ENCODE results near the gene CFAP206. TPM values are rescaled to one million over a fixed set of nuclear protein-coding genes. Genes with fewer than 3 reads are reported as not detected.

Gene CFAP206
- total RNA-seq, 1 donor from 2014 or later: not detected

- H3K36me3 ChIP-seq: no peaks in the 10 kb centered on the region
- no peak for DNase-seq (ENCODE audit: extremely low spot score in 2 of 2)
- H3K27me3 ChIP-seq: no peaks in the 10 kb centered on the region
- intact Hi-C loops (cut with DNase I): no loop called here
- peak overlapping the region; percentile 88 to 92 for H3K4me3 ChIP-seq
- H3K9me3 ChIP-seq: no peaks in the 10 kb centered on the region
- peaks cover 13% of the 10 kb centered on the region for H3K4me1 ChIP-seq
- H3K27ac ChIP-seq: peak overlapping the region; percentile 92
- TF ChIP-seq POLR2AphosphoS5 (IDR thresholded peaks at IDR 0.05; ENCODE audit: insufficient read depth in 1 of 2, low read depth in 1 of 2) (no peak), POLR2A (IDR thresholded peaks at IDR 0.05) (no peak), CTCF (IDR thresholded peaks at IDR 0.05) (no peak)
Measured at GRCh38 chr6:87473419-87473903, 65.7 kb downstream of the CFAP206 start.

GRCh38 chr6:87481931-87482330 lies 74.2 kb downstream of the CFAP206 start:
- DNase-seq (ENCODE audit: extremely low spot score in 2 of 2): no peak
- TF ChIP-seq CTCF (IDR thresholded peaks at IDR 0.05) (no peak), POLR2AphosphoS5 (IDR thresholded peaks at IDR 0.05; ENCODE audit: insufficient read depth in 1 of 2, low read depth in 1 of 2) (no peak), POLR2A (IDR thresholded peaks at IDR 0.05) (no peak)
- intact Hi-C loops (cut with DNase I): no loop called here

GRCh38 chr6:87482366-87482765 lies 74.6 kb downstream of the CFAP206 start:
- Histone ChIP-seq H3K27me3 (no peaks in the 10 kb centered on the region), H3K36me3 (no peaks in the 10 kb centered on the region), H3K4me1 (no peaks in the 10 kb centered on the region), H3K27ac (no peak overlapping the region), H3K4me3 (no peak overlapping the region), H3K9me3 (no peaks in the 10 kb centered on the region)
- TF ChIP-seq POLR2AphosphoS5 (IDR thresholded peaks at IDR 0.05; ENCODE audit: insufficient read depth in 1 of 2, low read depth in 1 of 2): no peak
- TF ChIP-seq POLR2A (IDR thresholded peaks at IDR 0.05): no peak
- no peak for DNase-seq (ENCODE audit: extremely low spot score in 2 of 2)
- intact Hi-C loops (cut with DNase I): no loop called here

More at GRCh38 chr6:87481931-87482330, 74.2 kb downstream of the CFAP206 start:
- Histone ChIP-seq H3K4me1 (no peaks in the 10 kb centered on the region), H3K27ac (no peak overlapping the region), H3K27me3 (no peaks in the 10 kb centered on the region), H3K9me3 (no peaks in the 10 kb centered on the region), H3K4me3 (no peak overlapping the region), H3K36me3 (no peaks in the 10 kb centered on the region)

- H3K36me3 ChIP-seq: no peaks in the 10 kb centered on the region
- no peak overlapping the region for H3K27ac ChIP-seq
- TF ChIP-seq POLR2A (IDR thresholded peaks at IDR 0.05): no peak
- no peak for TF ChIP-seq POLR2AphosphoS5 (IDR thresholded peaks at IDR 0.05; ENCODE audit: insufficient read depth in 1 of 2, low read depth in 1 of 2)
- TF ChIP-seq CTCF (IDR thresholded peaks at IDR 0.05): no peak
- intact Hi-C loops (cut with DNase I): no loop called here
- no peak overlapping the region for H3K4me3 ChIP-seq
- no peaks in the 10 kb centered on the region for H3K9me3 ChIP-seq
- no peaks in the 10 kb centered on the region for H3K27me3 ChIP-seq
- no peak for DNase-seq (ENCODE audit: extremely low spot score in 2 of 2)
- no peaks in the 10 kb centered on the region for H3K4me1 ChIP-seq
Measured at GRCh38 chr6:87483929-87484328, 76.2 kb downstream of the CFAP206 start.

DNA sequence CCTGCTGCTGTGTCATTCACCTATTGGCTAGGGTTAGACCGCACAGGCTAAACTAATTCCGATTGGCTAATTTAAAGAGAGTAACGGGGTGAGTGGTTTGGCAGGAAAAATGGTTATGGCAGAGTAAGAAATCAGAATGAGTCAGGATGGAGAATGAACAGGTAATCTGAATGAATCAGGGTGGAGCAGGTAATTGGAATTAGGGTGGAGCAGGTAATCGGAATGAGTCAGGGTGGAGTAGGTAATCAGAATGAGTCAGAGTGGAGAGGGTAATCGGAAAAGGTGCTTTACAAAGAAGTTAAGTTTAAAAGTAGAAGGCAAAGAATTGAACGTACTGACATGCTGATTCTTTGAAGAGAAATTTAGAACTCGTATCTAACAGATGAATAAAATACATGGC lies 76.7 kb downstream of the CFAP206 start:
- Histone ChIP-seq H3K27ac (no peak overlapping the region), H3K4me1 (no peaks in the 10 kb centered on the region), H3K27me3 (no peaks in the 10 kb centered on the region), H3K36me3 (no peaks in the 10 kb centered on the region), H3K4me3 (no peak overlapping the region), H3K9me3 (no peaks in the 10 kb centered on the region)
- intact Hi-C loops (cut with DNase I): no loop called here
- TF ChIP-seq POLR2A (IDR thresholded peaks at IDR 0.05): no peak
- no peak for TF ChIP-seq CTCF (IDR thresholded peaks at IDR 0.05)
- TF ChIP-seq POLR2AphosphoS5 (IDR thresholded peaks at IDR 0.05; ENCODE audit: insufficient read depth in 1 of 2, low read depth in 1 of 2): no peak
- DNase-seq (ENCODE audit: extremely low spot score in 2 of 2): no peak

Measured in vagina (tissue), 2 donors.